ENCODE results near the gene SRGAP3.

The SRGAP3 gene

DNA sequence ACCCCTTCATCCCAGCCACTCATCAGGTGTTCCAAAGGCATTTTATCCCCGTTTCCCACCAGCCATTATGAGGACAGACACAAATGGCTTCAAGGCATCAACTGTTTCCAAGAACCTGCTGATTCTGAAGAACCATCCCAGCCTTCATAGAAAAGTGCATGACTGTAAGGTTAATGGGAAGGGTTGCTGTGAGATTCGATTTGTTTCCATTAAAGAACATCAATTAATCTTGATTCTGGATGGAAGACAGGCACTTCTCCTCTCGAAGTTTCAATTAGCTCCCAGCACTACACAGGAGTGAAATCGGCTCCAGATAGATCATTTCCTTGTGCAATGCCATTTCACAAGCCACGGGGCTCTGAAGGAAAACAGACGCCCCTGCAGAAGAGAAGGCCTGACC is 25.8 kb downstream of the SRGAP3 start:
- no peak for FAIRE-seq

DNA sequence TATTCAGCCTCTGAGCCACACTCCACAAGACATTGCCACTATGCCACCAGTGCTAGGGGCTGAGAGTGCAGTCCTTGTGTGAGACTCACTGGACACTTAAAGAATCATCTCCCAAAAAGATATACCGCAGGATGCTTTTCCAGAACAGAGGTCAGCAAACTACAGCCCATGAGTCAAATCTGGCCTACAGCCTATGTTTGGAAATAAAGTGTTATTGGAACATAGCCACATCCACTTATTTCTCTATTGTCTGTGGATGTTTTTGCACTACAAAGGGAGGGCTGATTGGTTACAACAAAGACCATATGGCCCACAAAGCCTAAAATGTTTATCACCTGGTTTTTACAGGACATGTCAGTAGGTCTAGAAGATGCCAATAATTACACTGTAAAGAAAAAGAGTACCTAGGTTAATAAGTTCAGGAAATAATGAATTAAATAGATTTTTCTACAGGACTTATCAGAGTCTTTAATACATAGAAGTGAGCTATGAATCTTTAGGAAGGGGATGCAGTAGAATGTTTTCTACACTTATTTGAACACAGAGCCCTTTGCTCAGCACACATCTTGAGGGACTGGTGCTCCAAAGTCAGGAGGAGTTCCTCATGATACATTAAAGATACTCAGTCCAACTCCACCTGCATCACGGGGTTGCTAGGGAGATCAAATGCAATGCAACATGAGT is 26.3 kb downstream of the SRGAP3 start:
- no peak for FAIRE-seq

DNA sequence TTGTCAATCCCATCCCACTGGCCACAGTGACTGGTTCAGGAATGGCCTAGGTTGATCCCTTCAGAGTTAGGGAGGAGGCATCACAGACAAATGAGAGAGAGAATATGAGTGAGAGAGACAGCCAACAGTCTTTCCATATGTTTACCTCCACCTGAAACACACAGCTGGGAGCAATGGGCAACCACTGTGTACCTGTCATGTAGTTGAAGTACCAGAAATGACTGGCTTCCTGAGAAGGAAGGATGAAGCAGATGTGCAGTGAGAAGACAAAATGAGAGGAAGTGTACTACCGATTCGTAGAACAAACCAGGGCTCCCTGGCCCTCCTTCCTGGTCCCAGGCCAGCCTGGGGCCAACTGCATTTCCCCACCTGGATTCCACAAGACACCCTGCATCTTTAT is 27.4 kb downstream of the SRGAP3 start:
- FAIRE-seq = no peak

DNA sequence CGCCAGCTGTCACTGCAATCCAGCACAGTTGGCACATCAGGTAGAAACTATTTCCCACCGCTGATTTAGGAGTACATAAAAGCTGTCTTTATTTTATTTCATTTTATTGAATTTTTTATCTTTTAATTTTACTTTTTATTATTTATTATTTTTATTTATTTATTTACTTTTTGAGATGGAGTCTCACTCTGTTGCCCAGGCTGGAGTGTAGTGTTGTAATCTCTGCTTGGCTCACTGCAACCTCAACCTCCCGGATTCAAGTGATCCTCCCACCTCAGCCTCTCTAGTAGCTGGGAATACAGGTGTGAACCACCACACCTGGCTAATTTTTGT is 31.0 kb downstream of the SRGAP3 start:
- no peak for FAIRE-seq

DNA sequence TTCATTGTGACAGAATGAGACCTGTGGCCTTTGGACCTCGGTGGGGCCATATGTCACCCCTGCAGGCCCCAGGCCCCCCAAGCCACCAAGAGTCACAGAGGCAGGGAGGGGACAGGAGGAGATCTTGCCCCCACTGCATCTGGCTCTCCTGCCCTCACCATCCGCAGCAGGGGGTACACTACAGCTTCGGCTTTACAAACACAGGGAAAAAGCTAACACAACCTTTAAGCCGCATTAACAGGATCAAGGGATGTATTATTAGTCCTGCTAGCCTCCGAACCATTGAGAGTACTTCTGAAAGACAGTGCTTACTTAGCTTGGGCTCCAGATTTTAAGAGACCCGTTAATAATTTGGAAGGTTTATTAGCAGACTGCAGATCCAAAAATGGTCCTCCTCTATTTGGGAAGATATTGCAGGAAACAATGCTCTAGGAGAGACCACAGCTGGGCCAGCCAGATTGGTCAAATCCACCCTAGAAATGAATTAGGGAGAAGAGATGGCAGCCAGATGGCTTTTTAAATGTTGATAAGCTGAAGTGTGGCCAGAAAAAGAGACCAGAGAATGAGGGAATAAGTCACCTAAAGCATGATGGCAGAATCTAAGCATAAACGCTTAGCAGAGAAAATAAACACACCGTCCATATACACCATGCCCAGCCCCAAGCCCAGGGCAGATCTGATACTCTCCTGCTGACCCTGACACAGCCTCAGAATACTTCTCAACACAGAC is 31.5 kb downstream of the SRGAP3 start:
- no peak for FAIRE-seq

DNA sequence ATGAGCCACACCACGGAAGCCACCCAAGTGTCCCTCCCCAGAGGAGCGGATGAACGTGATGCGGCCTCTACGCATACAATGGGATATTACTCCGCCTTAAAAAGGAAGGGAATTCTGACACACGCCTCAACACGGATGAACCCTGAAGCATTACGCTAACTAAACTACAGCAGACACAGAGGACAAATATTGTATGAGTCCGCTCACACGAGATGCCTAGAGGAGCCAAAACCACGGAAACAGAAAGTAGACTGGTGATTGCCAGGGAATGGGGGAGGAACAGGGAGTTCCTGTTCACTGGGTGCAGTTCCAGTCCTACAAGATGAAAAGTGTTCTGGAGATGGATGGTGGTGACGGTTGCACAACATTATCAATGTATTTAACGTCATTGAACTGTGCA is 32.7 kb downstream of the SRGAP3 start:
- no peak for FAIRE-seq

DNA sequence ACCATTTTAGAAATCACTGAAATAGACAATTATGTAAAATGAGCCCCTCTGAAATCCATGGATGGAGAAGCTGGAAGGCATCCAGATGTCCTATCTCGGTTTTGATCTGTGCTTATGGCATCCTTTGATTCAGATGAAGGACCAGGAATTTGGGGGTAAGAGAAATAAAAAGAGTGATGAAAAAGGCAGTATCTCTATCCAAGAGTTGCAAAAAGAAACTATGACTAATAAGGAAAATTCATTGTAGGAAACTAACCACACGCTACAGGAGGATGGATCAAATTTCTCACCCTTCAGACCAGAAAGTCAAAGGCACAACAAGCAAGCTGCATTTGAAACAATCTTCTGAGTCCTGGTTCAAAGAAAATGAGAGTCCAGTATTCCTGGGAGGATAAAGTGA is 34.8 kb downstream of the SRGAP3 start:
- no peak for FAIRE-seq

DNA sequence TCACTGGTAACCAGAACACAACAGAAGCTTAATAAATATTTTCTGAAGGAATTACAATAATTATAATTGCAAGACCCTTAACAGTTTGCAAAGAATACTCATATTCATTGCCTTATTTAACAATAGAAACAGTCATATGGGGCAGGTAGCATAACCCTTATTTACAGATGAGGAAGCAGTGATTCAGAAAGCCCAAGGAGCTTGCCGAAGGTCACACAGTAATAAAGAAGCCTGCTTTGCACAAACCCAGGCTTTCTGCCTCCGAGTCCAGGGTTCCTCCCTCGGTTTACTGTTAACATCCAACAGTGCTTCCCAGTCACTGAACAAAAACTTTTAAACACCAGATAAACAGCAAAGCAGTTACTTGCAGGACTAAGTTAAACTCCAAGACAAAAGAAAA is 35.3 kb downstream of the SRGAP3 start:
- FAIRE-seq = no peak

DNA sequence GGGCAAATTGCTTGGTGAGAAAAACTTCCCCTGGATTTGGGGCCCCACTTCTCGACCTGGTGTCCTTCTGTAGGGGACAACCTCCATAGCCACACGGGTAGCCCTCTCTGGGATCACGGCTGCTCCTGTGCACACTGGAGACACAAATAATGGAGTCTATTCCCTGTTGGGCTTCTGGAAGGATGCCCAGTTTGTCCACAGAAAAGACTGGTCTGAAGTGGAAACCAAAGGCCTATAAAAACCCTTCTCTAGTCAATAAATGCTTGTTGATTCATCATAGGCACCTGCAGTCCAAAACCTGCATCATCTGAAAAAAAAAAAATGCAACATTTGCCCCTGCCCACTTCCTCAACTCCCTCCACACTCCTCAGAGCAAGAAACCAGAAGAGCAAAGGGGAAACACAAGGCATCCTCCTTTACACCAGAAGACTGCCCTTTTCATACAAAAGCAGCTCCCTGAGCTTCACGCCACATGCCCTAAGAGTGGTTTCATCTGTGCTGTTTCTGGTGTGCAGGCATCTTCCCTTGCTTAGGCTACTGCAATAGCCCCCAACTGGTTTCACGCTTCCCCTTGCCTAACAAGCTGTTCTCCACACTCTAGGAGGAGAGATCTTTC is 36.3 kb downstream of the SRGAP3 start:
- FAIRE-seq = no peak

DNA sequence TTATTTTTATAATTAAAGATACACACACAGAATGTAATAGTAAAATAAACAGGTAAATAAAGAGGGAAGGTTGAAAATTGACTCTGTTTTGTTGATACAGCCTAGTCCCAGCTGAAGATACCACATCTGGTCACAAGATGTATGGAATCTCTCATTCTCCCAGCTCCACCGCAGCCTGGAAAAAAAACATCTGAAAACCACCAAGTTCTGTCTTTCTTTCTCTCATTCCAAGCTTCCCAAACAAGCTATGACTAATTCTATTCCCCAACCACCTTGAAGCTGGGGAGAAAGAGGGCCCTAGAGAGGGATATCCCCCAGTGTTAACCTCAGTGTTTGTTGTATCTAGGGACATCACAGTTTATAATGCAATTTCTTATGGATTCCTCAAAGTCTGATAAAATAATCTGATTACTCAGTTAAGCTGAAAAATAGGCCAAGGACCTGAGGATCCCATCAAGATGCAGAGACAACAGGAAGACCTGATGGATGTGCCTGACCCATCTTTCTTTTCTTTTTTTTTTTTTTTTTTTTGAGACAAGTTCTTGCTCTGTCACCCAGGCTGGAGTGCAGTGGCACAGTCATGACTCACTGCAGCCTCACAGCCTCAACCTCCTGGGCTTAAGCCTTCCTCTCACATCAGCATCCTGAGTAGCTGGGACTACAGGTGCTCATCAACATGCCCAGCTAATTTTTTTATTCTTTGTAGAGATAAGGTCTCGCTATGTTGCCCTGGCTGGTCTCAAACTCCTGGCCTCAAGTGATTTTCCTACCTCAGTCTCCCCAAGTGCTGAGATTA is 38.1 kb downstream of the SRGAP3 start:
- no peak for FAIRE-seq

DNA sequence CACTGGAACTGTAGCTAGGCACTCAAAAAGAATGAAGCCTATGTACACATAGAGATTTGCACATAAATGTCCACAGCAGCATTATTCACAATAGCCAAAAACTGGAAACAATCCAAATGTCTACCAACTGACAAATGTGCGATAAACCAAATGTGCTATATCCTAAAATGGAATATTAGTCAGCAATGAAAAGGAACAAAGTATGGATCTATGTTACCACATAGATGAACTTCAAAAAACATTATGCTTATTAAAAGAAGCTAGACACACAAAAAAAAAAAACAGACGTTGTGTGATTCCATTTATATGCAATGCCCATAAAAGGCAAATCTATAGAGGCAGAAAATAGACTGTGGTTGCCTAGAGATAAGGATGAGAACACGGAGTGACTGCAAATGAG is 39.7 kb downstream of the SRGAP3 start:
- no peak for FAIRE-seq

DNA sequence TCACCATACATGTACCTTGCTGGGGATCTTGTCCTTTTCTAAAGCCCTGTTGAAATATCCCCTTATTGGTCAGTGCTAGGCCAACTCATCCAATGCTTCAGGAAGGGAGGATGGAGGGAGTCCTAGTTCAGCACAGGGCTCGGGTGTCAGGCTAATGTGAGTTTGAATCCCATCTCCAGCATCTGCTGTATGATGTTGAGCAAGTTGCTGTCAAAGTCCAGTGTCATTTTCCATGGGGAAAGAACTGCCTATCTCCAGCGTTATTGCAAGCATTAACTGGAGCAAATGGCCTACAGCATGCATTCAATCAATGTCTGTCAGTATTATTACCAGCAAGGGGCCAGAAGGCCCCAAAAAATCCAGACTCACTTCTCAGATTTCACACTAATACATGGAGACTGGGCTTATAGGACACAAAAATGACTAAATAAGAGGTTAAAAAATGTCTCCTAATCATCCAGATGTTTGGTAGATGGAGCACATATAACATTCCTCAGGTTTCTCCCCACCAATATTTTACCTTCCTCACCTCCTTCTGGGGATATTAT is 40.8 kb downstream of the SRGAP3 start:
- FAIRE-seq = no peak

DNA sequence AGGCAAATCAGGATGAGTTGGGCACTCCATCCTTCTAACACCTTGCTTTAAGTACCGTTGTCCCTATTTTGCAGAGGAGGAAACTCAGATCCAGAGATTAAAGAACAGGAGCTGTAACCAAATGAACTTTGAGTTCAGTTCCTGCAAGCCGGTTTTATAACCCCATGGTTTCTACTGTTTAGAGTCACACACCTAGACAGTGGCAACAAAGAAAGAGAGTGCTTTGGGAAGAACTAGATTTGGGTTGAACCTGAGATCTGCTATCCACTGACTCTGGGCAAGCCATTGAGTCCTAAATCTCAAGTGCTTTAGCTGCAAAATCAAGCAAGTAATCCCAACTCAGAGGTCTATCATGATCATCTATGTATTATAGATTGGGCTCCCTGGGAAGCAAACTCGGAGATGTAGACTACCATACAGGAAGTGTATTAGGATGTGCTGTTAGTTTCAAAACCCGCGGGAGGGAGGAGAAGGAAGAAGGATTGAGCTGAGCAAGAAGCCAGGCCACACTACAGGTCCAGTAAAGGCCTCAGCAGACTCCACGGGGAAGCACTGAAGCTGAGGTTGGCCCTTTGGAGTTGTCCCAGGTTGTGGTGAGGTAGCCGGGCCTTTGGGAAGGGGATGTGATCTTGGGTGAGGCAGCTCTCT is 42.2 kb downstream of the SRGAP3 start:
- FAIRE-seq = no peak

DNA sequence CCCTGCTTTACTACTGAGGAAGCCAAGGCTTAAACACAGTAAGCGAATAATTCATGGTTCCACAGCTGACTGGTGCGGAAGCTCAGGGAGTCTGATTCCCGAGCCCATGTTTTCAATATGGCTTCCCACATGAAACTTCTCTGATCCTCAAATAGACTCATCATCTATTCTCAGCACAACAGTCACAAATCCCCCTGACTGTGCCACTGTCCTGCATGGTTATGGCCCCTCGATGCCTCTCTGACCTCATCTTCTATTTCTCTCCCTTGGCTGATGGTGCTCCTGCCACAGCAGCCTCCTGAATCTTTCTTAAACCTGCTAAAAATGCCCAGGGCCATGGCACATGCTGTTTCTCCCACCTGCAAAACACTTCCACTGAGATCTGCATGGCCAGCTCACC is 43.2 kb downstream of the SRGAP3 start:
- no peak for FAIRE-seq

DNA sequence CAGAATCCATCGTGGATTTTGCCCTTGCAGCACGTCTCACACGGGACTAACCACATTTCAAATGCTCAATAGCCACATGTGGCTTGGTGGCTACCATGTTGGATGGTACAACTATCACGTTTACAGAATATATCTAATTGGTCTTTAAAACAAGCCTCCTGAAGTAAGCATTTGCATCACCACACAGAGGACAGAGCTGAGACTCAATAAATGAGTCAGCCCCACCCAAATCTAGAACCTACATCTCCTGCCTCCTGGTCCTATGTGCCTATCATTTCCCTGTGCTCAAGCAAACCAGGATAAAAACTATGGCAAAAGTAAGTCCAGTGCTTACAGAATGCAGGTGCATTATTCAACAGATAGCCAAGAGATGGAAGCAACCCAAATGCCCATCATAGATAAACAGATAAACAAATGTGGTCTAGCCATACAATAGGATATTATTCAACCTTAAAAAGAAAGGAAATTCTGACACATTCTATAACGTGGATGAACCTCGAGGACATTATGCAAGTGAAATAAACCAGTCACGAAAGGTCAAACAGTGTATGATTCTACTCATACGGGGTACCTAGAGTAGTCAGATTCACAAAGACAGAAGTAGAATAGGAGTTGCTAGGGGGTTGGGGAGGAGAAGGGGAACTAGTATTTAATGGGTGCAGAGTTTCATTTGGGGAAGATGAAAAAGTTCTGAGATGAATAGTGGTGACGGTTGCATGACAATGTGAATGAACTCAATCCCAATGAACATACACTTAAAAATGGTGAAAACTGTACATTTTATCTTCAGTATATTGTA is 43.9 kb downstream of the SRGAP3 start:
- no peak for FAIRE-seq

DNA sequence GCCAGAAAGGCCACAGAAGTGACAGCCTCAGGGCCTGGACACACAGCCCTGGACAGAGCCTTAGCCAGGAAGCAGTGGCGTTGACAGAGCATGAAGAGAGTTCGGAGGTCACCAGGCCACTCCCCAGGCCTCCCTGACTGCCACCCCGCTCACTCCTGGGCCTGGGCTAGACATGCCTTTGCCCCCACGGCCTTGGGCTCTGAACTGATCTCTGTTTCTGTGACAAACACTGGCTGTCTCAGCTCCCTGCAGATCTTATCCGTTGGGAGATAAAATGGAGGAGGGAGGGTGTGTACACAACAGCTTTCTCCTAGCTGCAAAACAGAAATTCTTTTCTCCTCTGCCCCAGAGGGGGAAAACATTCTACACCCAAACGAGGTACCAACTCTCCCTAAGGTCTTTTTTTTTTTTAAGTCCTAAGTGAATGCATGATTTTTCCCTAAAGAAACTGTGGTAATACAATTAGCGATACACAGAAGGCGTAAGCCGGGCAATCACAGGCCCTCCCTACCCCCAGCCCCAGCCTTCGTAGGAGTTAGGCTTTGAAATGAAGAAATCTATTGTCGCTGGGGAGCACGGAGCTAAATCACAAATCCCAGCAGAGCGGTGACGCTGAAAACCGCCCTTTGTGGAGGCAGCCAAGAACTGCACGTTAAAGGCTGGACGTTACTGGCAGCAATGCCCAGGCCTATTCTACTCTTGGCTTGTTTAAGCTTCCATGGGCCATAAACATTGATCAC is 45.0 kb downstream of the SRGAP3 start:
- FAIRE-seq = no peak

DNA sequence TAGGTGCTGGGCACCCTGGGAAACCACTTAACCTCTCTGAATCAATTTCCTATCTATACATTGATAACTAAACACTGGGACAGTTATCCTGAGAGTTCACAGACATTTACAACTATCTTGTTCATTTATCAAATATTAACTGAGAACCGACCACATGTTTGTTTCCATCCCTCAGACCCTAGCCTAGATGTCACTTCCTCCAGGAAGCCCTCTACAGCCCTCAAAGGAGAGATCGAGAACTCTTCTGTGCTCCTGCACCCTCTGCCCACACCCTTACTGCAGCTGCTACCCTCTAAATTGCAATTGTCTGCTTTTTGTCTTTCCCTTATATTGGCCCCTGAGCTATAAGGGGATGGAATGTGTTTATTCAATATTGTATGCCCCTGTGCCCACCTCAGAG is 46.1 kb downstream of the SRGAP3 start:
- FAIRE-seq = no peak

DNA sequence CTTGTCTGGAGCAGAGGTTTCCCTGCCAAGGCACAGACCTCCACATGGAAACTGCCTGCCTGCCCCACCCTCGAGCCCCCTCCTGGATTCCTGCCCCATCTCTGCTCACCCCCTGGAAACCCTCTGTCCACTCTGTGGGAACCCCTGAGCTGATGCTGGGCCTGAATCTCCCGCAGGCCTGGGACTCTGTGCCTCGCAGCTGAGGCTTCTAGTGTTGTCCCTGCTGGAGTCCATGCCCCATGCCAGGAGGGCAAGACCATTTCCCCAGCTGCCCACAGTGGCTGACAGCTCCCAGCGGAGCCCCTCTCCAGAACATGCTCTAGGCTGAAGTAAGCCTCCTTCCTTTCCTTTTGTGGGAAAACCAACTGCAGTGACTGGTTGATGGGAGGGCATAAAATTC is 46.9 kb downstream of the SRGAP3 start:
- FAIRE-seq = no peak

DNA sequence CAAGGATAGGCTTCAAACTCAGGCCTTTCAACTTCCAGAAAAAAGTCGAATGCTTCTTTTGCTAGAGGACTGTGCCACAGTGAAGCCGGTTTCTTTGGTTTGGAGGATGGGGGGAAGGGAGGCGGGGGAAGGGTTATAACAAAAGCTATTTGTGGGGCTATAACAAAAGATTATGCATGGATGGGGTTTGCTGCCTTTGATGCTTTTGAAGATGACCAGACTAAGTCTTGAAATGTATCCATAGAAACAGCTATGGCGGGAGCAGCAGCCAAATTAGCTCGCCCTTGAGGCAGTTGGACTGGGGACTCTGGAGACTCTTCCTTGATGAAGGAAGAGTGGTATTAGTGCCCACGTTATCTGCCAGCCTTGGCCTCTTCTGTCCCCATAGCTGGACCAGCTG is 47.5 kb downstream of the SRGAP3 start:
- FAIRE-seq = no peak

DNA sequence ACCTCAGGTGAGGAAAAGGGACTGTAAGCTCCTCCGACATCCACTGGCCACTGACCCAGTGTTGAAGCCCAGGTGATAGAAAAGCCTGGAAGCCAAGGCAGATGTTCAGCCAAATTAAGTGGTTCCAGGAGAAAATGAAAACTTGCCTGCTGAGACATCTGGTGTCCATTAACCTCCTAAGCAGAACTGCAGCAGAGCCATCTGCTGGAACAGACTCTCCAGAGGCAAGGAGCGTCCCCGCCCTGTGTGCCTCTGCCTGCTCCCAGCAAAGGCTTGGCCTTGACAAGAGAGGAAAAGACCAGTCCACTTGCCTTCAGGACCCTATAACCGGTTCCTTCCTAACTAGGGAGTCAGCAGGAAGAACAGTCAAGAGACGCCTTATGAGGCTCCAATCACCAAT is 48.2 kb downstream of the SRGAP3 start:
- no peak for FAIRE-seq

DNA sequence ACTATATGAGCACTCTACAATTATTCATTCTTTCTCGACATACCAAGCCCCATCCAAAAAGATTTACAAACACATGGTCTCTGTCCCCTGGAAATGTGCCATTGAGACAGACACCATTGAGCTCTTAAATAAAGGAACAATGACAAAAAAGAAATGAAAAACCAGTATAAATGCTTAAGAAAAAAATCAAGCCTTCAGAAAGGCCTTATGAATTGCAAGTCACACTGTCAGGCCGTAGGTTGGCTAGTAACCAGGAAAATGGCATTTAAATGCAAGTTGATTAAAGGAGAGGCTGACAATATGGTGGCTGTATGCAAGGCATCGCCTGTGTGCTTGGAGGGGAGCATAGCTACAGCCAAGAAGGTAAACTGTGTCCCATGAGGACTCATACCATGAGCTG is 49.7 kb downstream of the SRGAP3 start:
- no peak for FAIRE-seq

Data from colon (tissue), 2 donors.